Mesodermal cell (in vitro differentiated cells): ENCODE results near the gene YAE1.

Experiments used
- H3K27ac ChIP-seq: 2 replicates; pipeline ENCODE4 v1.7.0; 2013; ENCODE audit warnings: mild to moderate bottlenecking, low read depth, low read length, moderate library complexity; ENCODE audit not compliant: severe bottlenecking
- H3K36me3 ChIP-seq: 2 replicates; pipeline ENCODE4 v1.7.1; 2013; ENCODE audit warnings: mild to moderate bottlenecking, low read length, moderate library complexity; ENCODE audit not compliant: control insufficient read depth, insufficient read depth
- H3K4me1 ChIP-seq: one replicate; pipeline ENCODE4 v1.7.1; 2013; ENCODE audit warnings: mild to moderate bottlenecking, low read length; ENCODE audit not compliant: insufficient read depth, control insufficient read depth, poor library complexity, severe bottlenecking
- H3K4me3 ChIP-seq: 2 replicates; pipeline ENCODE4 v1.7.0; 2013; ENCODE audit warnings: low read length, control low read depth, mild to moderate bottlenecking; ENCODE audit not compliant: insufficient read depth, poor library complexity, severe bottlenecking; ENCODE audit errors: extremely low read depth
- H3K9me3 ChIP-seq: 2 replicates; pipeline ENCODE4 v1.7.1; 2013; ENCODE audit warnings: mild to moderate bottlenecking, low read length, moderate library complexity; ENCODE audit not compliant: control insufficient read depth
- WGBS, 2 experiments: methylation state at CpG; one replicate each; pipeline ENCODE4 v1.1.5; 2013; ENCODE audit warnings: missing lambda C conversion rate in 2 of 2; ENCODE audit not compliant: insufficient coverage in 2 of 2; 5-methylcytosine and 5-hydroxymethylcytosine counted together

Gene YAE1

DNA sequence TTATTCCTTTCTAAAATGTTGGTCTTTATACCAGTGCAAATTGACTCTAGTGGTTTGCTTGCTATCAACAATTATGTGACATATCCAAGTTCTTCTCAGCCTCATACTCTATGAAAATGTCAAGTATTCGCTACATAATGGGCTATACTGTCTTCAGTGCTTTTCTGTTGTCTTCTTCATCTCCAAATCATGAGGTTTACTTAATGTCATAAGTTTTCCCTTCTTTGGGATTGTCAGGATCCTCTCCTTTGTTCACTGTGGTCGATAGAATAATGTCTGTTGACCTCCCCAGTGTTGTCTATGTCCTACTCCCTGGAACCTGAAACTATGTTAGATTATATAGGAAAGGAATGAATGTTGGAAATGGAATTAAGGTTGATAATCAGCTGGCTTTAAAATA lies 40.7 kb downstream of the YAE1 start:
- peaks cover 3% of the 10 kb centered on the region for H3K4me1 ChIP-seq
- H3K27ac ChIP-seq = no peak overlapping the region
- H3K36me3 ChIP-seq = no peaks in the 10 kb centered on the region
- no peaks in the 10 kb centered on the region for H3K9me3 ChIP-seq
- H3K4me3 ChIP-seq = no peak overlapping the region
- 90 to 100% methylated on average over 1 to 2 of the region's 2 CpGs for whole genome bisulfite sequencing, 2 experiments

DNA sequence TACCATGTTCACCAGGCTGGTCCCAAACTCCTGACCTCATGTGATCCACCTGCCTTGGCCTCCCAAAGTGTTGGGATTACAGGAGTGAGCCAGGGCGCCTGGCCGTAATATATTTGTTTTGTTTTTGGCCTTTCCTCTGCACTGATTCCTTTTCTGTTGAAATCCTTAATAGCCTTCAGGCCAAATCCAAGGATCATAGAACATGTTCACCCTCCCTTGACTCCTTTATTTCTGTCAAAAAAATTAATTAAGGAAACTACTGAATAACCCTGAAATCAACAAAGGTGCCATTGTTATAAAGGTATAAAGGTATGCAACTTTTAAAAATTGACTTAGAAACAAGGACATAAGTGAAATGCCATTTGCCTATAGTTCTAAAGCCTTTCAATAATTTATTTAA lies 41.7 kb downstream of the YAE1 start:
- 80 to 90% methylated on average over 2 of the region's 2 CpGs for WGBS, 2 experiments
- Histone ChIP-seq H3K4me3 (no peak overlapping the region), H3K9me3 (no peaks in the 10 kb centered on the region), H3K4me1 (peaks cover 3% of the 10 kb centered on the region), H3K36me3 (no peaks in the 10 kb centered on the region), H3K27ac (no peak overlapping the region)

DNA sequence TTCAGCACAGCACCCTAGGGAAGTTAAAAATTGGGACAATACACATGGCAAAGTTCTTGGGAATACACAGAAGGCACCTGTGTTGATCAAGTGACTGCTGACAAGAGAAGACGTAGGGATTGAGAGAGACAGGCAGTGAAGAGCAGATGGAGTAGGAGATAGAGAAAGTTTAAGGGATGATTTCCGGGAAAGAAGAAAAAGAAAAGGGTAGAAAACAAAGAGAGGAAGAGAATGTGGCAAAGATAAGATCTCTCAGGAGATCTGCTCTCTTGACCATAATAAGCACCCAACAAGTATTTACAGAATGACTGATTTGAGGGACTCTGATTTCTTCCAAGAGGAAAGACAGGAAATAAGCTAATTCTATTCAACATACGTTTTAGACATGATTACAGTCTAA lies 42.1 kb downstream of the YAE1 start:
- Histone ChIP-seq H3K27ac (no peak overlapping the region), H3K4me3 (no peak overlapping the region), H3K9me3 (no peaks in the 10 kb centered on the region), H3K4me1 (peaks cover 3% of the 10 kb centered on the region), H3K36me3 (no peaks in the 10 kb centered on the region)
- 29 to 80% methylated on average over 1 of the region's 3 CpGs for WGBS, 2 experiments

DNA sequence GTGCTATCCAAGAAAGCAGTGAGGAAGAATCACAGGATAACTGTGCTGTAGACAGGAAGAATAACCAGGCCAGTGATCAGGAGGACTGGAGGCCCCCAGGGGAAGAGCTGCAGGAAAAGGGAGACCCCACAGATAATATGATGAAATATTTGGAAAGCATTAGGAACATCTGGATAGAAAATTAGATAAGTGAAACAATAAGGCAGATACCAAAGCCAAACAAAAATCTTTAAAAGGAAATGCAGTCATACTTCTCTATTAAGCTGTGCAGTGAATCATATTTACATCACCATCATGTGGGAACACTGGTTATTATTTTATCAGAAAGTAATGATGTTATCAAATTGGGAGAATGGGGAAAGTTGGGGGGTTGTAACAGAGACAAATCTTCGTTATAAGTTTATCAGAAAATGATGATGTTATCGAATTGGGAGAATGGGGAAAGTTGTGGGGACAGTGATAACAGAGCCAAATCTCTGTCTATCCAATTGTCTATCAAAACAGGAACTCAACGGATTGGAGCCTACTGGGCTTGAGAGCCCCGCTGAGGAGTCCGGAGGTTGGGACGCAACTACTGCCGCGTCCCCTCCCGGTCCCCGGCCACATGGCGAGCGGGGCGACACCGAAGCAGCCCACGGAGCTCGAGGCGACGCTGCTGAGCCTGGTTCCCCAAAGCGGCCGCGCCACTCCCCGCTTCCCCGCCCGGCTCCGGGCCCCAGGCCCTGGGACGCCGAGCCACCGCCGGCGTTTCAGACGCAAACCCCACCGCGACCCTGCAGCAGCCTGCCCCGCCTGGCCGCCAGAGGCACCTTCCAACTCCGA lies 43.1 kb downstream of the YAE1 start:
- Histone ChIP-seq H3K4me3 (no peak overlapping the region), H3K36me3 (no peaks in the 10 kb centered on the region), H3K27ac (peak overlapping the region; percentile 34), H3K9me3 (no peaks in the 10 kb centered on the region), H3K4me1 (peaks cover 3% of the 10 kb centered on the region)
- WGBS, 2 experiments = 32 to 65% methylated on average over 30 to 31 of the region's 36 CpGs

DNA sequence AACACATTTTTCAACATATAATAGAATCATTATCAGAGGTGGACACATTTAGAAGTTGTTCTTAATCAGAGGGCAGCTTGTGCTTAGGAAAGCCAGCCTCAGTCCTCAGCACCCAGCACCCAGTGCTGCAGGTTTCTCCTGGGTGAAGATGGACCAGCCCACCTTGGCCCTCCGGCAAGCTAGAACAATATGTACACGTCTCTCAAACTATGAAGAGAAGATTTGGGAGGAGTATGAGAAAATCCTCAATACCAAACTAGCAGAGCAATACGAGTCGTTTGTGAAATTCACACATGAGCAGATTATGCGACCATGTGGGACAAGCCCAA lies 43.7 kb downstream of the YAE1 start:
- H3K4me3 ChIP-seq = no peak overlapping the region
- H3K9me3 ChIP-seq = no peaks in the 10 kb centered on the region
- no peaks in the 10 kb centered on the region for H3K36me3 ChIP-seq
- WGBS, 2 experiments = 93 to 94% methylated on average over 3 to 5 of the region's 5 CpGs
- peaks cover 3% of the 10 kb centered on the region for H3K4me1 ChIP-seq
- H3K27ac ChIP-seq = no peak overlapping the region

DNA sequence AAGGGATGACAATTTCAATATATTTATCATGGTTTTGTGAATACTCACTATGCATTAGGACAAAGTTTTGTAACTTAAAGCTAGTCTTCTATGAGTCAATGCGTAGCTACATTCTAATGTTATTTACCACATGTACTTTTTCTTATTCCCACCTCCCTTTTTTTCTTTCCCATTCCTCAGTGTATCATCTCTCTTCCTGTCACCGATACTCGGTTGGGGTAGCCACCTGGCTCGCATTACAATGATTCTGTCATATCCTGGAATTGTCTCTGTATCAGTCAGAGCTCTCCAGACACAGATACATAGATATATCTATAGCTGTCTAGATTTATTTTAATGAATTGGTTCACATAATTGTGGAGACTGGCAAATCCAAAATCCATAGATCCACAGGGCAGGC lies 47.4 kb downstream of the YAE1 start:
- Histone ChIP-seq H3K4me1 (peaks cover 19% of the 10 kb centered on the region), H3K36me3 (no peaks in the 10 kb centered on the region), H3K4me3 (no peak overlapping the region), H3K9me3 (no peaks in the 10 kb centered on the region), H3K27ac (no peak overlapping the region)
- WGBS, 2 experiments = 84 to 88% methylated on average over 3 of the region's 4 CpGs

DNA sequence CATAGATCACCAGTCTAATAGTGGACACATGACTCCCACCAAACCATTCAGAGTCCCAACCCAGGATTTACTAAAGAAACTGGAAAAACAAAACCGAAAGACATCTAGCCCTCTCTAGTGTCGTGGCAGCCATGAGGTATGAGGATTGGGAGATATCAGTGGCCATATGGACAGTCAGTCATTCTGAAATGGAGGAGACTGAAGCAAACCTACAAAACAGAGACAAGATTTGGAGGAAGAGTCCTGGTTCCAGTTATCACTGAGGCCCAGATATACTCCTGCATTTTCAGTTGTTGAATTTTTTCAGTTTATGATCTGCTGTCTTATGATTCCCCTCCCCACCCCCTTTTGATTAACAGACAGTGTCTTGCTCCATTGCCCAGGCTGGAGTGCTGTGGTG lies 48.1 kb downstream of the YAE1 start:
- Histone ChIP-seq H3K27ac (no peak overlapping the region), H3K4me3 (no peak overlapping the region), H3K4me1 (peaks cover 15% of the 10 kb centered on the region), H3K9me3 (no peaks in the 10 kb centered on the region), H3K36me3 (no peaks in the 10 kb centered on the region)
- WGBS, 2 experiments = 94 to 100% methylated on average over 1 to 2 of the region's 2 CpGs

DNA sequence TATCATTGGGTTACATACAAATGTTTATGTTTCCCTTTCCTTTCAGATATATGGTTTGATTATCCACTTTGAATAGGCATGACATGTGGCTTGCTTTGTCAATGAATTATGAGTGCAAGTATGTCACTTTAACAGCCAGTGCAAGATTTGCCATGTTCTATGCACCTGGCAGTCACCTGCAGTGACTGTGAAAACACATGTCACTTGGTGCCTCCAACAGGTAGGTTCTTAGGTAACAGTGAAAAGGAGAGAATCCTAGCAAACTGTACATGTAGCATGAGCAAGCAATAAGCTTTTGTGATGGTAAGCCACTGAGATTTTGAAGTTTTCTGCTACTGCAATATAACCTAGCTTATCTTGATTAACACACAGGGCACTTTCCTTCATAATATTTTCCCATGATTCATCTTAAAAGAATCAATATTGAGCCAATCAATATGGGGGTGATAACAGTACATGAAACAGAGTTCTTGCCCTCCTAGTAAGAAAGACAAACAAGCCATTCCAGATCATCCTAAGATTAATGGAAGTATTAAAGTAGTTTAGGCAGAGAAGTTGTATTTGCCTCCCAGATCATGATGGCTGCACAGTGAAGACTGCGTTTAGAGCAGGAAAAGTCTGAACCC lies 49.3 kb downstream of the YAE1 start:
- WGBS, 2 experiments = no CpG with 5 or more reads among the region's 1 CpG
- no peaks in the 10 kb centered on the region for H3K9me3 ChIP-seq
- peaks cover 15% of the 10 kb centered on the region for H3K4me1 ChIP-seq
- H3K36me3 ChIP-seq = no peaks in the 10 kb centered on the region
- no peak overlapping the region for H3K4me3 ChIP-seq
- no peak overlapping the region for H3K27ac ChIP-seq

DNA sequence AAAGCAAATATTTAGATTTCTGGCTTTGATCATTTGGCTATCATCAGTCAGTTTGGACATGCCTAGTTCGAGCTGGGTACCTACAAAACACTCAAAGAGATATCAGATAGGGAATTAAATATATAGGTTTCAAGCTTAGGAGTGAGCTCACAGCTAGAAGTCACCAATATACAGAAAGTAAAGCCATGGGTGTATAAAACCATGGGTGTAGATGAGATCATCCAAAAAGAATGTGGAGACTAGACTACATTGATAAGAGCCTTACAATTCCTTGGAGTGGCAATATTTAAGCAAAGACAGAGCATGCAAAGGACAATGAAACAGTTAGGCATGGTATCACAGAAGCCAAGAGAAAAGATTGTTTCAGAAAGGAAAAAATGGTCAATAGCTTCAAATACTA lies 49.9 kb downstream of the YAE1 start:
- no peak overlapping the region for H3K4me3 ChIP-seq
- no peak overlapping the region for H3K27ac ChIP-seq
- WGBS, 2 experiments = 71% methylated on average over 1 of the region's 1 CpG; no CpG with 5 or more reads in 1 of the 2 experiments
- H3K9me3 ChIP-seq = no peaks in the 10 kb centered on the region
- no peaks in the 10 kb centered on the region for H3K36me3 ChIP-seq
- peaks cover 15% of the 10 kb centered on the region for H3K4me1 ChIP-seq

DNA sequence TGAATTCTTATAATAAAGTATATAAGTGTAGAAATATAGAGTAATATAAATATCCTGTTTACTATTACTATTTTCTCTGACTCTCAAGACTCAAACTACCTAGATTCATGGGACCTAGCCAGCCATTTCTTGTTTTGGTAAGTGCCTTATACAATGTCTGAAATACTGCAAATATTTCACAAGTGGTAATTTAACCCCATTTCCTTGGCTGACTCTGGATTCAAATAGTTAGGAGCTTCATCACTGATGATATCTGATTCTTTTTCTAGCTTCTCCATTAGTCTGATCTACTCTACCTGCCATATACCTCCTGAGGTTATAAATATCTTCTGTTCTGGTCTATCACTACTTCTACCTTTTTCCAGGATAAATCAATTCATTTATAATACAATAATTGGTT lies 50.8 kb downstream of the YAE1 start:
- H3K9me3 ChIP-seq = no peaks in the 10 kb centered on the region
- no peak overlapping the region for H3K27ac ChIP-seq
- peaks cover 16% of the 10 kb centered on the region for H3K4me1 ChIP-seq
- H3K36me3 ChIP-seq = no peaks in the 10 kb centered on the region
- H3K4me3 ChIP-seq = no peak overlapping the region

DNA sequence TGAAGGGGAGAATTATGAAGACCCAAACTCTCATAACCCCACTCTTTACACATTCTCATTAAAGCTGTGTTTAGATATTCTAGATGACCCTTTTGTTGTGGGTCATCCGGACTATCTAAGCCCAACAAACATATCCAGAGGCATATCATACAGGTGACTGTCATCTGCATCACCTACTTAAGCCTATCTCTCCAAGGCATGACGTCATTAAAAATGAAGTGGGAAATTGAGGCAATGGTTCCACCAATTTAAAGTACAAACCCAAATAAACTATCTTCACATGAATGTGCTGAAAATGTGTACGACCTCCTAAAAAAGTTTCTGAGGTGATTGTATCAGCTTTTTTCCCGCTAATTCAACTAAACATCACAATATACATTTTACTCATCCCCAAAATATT lies 52.7 kb downstream of the YAE1 start:
- H3K27ac ChIP-seq = no peak overlapping the region
- no peak overlapping the region for H3K4me3 ChIP-seq
- no peaks in the 10 kb centered on the region for H3K9me3 ChIP-seq
- no peaks in the 10 kb centered on the region for H3K36me3 ChIP-seq
- WGBS, 2 experiments = 100% methylated on average over 1 of the region's 4 CpGs; no CpG with 5 or more reads in 1 of the 2 experiments
- peaks cover 19% of the 10 kb centered on the region for H3K4me1 ChIP-seq
